Measurements from ENCODE around the gene GEMIN5.

Gene GEMIN5

DNA sequence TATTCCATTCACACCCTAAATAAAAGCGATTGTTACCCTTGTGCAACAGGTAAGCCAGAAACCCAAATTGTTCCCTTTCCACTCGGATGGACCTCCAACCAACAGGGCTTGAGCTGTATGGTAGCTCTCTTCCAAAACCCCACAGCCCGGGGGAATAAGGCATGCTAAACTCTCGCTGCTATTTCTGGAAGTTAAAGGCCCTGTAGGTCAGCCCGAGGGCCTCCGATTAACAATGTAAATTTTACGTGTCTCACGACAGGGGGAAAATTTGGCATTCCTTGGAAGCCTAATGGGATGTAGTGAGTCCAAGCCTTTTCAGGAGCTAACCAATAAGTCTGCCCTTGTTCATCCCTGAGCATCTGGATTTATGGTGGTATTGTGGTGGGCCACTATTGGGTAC, 53.6 kb downstream of the GEMIN5 start:
- no peak for DNase-seq

DNA sequence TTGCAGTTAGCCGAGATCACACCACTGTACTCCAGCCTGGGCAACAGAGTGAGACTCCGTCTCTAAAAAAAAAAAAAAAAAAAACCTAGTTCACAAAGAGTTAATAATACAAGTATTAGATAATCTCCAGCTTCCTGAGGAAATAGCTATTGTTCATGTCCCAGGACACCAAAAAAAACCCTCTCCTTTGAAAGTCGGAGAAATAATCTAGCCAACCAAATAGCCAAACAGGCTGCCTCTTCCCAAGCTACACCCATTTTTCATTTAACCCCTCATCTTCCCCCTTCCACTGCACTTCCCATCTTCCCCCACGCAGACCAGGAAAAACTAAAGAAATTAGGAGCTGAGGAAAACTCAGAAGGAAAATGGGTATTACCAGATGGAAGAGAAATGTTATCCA, 56.0 kb downstream of the GEMIN5 start:
- no peak for DNase-seq

DNA sequence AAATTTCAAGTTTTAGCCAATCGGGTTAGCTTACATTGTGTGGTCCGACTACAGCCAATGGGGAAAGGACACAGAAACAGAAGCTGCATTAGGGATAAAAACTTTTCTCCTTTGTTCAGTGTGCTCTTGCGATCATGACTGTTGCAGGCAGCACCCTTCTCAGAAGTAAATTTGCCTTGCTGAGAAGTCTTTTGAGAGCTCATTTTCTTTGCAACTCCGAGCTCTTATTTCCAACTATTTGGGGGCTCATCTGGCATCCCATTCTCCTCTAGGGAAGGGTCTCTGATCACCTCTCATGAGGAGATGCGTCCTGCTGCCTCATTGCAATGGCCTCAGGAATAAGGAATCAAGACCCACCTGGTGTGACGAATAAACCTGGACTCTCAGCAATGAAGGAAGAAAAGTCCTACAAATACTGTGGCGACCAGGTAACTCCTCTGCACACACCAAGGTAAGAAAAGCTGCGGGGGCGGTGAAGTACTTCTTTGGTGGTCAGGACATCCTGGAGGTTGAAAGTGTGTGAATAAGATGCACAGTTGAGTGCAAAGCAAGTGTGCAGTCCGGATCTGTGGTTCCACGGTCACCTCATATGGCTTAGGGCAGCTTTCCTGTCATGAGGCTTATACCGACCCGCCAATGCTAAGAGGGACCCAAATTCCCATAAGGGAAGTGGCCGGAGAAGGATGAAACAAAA, 59.2 kb downstream of the GEMIN5 start:
- DNase-seq: no peak

DNA sequence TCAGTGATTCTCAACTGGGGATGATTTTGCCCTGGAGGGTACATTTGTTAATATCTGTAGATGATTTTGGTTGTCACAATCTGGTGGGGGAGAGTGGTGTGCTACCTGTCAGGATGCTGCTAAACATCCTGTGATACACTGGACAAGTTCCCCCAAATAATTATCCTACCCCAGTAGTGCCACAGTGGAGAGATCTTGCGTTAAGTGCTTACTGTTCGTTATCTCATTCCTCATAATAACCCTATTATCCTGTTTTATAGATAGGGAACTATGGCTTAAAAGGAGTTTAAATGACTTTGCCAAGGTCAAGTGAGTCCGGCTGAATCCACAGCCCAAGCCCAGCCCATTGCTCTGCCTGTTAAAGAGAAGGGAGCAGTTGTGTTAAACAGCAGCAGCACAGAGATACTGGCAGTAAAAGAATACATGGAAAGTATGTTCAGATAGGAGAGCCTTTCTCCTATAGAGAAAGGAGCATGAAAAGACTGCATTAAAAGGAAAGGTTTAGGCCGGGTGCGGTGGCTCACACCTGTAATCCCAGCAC, 64.2 kb downstream of the GEMIN5 start:
- DNase-seq: no peak

DNA sequence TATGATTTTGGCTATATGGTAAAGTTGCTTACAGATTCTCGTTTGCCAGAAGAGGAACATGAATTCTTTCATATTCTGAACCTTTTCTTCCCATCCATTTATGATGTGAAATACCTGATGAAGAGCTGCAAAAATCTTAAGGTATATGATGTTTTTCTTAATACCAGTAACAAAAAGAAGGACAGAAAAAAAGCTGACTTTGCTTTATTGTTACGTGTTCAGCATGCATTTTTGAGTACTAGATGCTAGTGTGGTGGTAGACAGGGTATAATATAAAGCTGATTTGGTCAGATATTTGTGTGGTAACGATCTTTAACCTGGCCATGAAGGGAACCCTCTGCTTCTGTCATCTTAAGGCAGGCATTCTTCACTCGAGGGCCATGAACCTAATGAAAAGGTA, 66.3 kb downstream of the GEMIN5 start:
- no peak for DNase-seq

GRCh38 chr5:154868702-154869101, 69.3 kb downstream of the GEMIN5 start:
- DNase-seq: no peak

DNA sequence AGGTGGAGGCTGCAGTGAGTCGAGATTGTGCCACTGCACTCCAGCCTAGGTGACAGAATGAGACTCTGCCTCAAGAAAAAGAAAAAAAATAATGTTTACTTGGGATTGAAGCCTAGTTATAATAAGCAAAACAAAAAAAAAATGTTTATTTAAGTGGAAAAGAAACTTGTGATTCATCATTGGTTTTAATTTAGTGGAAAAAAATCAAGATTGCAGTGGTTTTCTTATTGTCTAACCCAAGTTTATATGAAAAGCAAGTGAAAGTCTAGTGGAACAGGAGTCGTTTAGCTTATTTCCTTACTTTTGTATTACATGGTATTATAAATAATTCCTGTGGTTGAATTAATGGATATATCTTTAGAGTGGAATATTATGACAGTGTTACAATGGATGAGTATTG, 71.2 kb downstream of the GEMIN5 start:
- no peak for DNase-seq

- DNase-seq: no peak
These were observed 72.4 kb downstream of the GEMIN5 start for GRCh38 chr5:154865466-154866184.

DNA sequence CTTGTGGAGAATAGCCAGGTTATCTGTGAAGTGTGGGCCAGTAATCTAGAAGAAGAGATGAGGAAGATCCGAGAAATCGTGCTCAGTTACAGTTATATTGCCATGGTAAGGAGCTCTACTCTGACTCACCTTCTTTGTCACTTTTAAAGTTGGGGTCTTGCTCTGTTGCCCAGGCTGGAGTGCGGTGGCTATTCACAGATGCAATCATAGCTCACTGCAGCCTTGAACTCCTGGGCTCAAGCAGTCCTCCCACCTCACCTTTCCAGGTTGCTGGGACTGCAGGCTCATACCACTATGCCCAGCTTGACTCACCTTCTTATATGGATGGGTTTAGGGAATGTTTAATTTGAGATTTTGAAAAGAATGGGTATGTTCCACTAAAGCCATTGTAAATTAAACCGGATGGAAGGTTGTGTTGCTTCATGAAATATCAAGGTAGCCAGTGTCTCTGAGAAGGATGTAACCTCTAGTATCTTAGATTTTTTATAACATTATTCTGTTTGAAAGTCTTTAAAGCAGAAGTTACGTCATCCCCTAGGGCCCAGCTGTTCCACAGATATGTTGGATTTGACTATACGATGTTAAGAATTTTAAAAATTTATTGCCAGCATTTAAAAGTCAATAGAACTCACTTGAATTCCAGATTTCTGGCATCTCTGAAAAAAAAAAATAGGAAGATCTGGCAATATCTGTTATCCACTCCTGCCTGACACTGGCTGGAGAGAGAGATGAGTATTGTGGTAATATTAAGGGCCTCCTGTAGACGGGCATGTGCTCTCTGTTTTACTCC, 74.5 kb downstream of the GEMIN5 start:
- DNase-seq: no peak

- DNase-seq: no peak
These were observed 75.2 kb downstream of the GEMIN5 start for GRCh38 chr5:154862766-154863165.

GRCh38 chr5:154861946-154862345, 76.1 kb downstream of the GEMIN5 start:
- DNase-seq: no peak

- no peak for DNase-seq
These were observed 77.2 kb downstream of the GEMIN5 start for GRCh38 chr5:154860765-154861164.

DNA sequence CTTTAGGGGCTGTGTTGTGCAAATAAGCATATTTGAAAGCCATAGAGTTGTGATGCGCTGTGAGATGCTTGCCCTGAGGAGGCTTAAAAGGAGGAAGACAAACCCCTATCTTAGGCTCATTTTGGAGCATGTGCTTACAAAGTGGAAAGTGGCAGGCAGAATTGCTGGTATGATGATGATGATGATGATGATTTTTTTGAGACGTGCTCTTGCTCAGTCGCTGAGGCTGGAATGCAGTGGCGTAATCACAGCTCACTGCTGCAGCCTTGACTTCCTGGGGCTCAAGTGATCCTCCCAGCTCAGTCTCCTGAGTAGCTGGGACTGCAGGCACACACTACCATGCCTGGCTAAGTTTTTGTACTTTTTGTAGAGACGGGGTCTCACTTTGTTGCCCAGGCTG, 77.9 kb downstream of the GEMIN5 start:
- DNase-seq: no peak

GRCh38 chr5:154858972-154859871, 78.8 kb downstream of the GEMIN5 start:
- peak; percentile 3 for DNase-seq

DNA sequence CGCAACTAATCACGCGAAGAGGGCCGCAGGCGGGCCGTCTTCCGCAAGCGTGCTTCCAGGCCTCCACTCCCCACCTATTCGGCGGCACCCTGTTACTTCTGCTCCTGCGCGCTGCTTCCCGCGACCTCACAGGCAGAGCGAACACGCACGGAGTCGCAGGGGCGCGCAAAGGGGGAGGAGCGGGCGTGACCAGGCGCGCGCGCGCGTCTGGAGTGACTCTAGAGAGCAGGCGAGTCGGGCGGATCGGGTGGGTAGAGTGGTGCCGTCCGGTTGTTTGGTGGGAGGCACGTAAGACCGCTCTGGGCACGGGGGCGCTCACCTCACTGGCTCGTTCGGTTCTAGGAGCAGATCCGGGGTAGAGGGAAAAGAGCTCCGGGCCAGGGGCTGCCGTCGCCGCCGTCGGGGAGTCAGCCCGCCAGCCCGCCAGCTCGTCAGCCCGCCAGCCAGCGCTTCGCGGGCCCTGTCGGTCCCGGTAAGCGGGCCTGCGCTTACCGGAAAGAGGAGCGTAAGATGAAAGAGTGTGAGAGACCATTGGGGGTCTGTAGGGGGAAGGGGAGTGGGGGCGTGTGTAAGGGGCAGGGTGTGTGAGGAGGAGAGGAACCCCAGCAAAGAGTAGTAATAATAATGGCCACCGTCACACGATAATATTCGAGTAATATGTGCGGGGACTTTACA, 79.6 kb downstream of the GEMIN5 start, which contains the start of gene CNOT8:
Gene CNOT8 (plus strand): TSS at position 331 of the 675 bp plus-strand sequence. CDS start 4,652 bp downstream, outside the sequence.
- peak; percentile 76 for DNase-seq

DNA sequence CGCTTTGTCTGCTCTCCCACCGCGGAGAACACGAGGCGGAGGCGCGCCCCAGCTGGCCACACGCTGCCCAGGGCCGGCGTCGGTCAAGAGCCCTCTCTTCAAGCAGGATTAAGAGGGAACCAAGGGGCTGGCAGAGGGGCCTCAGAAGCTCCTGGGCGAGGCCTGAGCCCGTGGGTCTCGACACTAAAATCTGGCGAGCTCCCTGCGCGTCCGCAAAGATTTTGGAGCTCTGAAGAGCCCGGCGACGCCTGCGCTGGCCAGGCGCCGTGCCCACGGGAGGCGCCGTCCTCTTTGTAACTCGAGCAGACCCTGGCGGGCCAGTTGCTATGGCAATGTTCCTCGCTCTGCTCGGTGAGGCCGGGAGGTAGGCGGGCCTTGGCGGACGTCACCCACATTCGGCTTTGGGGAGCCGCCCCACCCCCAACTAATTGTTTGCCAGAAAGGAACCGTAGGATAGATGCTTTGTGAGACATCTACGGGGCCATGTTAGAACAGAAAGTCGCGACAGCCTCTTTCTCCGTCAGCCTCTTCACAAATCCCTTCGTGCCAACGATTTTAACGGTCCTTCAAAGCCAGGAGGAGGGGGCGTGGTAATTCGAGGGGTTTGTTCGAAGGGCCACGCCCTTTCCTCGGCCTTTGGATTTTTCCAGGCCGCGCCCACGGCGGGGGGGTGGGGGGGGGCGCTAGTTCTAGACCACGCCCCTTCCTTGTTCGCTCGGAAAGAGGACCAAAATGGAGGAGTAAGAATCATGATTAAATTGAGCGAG, 80.3 kb downstream of the GEMIN5 start:
- peak; percentile 48 for DNase-seq

DNA sequence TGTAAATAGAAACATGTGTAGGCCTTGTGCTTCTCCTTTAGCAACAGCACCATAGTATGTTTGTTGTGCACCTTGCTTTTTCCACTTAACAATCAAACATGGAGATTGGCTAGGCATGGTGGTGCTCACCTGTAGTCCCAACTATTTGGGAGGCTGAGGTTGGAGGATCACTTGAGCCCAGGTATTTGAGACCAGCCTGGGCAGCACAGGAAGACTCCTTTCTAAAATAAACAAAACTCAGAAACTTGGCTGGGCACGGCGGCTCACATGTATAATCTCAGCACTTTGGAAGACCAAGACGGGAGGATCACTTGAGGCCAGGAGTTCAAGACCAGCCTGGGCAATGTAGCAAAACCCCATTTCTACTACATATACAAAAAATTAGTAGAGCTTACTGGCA, 86.7 kb downstream of the GEMIN5 start:
- no peak for DNase-seq

DNA sequence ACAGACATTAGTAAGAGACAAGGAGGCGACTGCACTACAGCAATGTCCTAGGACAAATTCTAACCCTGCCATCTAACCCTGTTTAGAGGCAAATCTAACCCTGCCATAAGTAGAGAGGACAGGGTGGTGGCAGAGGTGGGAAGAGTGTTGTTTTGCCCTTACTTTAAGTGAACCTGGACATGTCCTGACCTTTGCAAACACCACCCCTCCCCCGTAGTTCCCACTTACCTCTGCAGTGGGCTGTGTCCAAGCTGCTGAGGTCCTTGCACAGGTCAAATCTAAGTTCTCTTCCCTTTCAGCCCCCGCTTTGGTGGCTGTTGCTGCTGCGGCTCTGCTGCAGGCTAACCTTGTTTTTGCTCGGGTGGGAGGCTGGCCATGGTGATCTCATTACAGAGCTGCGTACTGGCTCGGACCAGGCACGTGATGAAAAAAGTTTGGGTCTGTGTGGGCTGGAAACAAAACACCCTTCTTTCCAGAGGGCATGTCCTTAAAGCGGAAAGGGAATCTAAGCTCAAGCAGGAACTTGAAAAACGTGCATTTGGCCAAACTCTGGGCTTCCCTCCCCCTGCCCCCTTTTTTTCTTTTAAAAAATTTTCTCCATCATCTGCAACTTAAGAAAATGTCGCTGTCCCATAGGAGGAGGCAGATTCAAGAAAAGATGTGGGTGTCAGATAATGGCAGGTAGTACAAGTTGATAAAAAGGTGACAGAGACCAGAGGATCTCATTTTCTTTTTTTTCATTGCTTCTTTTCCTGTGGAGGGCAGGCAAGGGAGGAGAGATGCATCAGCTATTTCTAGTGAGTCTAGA, 87.6 kb downstream of the GEMIN5 start, which contains the start of gene FAXDC2:
Gene FAXDC2 (minus strand): TSS at position 349 of the 808 bp plus-strand sequence. CDS start 12,425 bp downstream, outside the sequence.
- DNase-seq: no peak

DNA sequence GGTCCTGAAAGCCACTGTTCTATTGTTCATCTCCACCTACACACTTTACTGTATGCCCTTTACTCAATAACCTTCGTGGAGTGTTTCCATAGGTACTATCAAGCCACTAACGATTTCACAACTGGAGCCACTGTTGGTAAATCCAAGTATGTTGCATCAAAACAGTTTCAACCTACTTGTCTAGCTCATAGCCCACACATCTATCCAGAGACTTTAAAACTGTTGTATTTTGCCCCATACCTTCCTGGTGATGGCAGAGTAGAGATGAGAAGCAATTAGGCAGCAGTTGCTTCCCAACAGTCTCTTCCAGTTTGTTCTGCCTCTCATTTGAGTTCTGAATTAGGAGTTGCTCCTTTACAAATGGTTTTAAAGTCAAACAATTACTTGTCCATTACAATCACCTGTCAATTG, 88.2 kb downstream of the GEMIN5 start:
- DNase-seq: no peak

GRCh38 chr5:154849264-154849785, 88.7 kb downstream of the GEMIN5 start:
- DNase-seq: no peak

All from KG1 (cell line).